Stimulated activated CD4-positive, alpha-beta T cell treated with anti-CD3 and anti-CD28 coated beads, Interleukin-15, amount 100 ng/mL, for 48 hours (primary cell): ENCODE measurements around the gene TMEM108.

Source experiments
- DNase-seq, 2 donors: peaks; one replicate each; pipeline ENCODE4 v3.0.0-alpha.2; 2020; ENCODE audit warnings: low read depth in 2 of 2

The TMEM108 gene

DNA sequence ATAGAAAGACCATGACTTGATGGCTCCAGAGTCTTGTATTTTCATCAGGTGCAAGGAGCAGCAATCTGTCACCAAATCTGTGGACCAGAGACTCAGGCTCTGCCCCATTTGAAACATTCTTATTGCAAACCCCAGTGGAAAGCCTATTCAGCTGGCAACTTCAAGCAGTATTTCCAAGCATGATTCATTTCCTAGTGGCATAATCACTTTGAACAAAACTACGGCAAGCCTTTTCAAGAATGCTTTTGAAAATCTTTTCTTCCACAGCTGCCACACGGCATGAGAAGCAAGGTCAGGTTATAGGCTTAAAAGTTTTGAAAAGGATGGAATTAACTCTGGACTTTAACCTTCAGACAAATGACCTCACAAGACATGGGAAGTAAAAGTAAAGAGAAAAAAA lies 239.6 kb downstream of the TMEM108 start:
- no peak for DNase-seq

DNA sequence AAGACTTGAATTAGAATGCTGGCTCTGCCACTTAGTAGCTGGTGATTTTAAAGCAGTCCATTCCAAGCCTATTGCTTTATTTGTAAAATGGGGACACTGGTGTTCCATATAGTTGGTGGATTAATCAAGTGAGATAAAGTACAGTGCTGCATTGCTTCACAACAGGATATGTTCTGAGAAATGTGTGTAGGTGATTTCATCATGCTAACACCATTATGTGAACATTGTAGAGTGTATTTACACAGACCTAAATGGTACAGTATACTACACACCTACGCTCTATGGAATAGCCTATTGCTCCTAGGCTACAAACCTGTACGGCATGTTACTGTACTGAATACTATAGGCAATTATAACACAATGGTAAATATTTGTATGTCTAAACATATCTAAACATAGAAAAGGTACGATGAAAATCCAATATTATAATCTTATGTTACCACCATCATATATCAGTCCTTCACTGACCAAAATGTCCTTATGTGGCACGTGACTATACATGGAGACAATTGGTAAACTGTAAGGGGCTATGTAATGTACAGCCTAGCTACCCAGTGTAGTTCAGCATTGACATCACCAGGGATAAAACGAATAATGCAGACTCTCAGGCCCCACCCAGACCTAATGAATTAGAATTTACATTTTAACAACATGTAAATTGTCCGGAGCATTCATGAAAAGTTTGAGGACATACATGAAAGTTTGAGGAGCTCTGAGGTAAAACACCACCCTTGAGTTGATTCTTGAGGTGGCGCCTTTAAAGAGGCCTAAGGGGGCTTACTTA lies 240.3 kb downstream of the TMEM108 start:
- DNase-seq: no peak

DNA sequence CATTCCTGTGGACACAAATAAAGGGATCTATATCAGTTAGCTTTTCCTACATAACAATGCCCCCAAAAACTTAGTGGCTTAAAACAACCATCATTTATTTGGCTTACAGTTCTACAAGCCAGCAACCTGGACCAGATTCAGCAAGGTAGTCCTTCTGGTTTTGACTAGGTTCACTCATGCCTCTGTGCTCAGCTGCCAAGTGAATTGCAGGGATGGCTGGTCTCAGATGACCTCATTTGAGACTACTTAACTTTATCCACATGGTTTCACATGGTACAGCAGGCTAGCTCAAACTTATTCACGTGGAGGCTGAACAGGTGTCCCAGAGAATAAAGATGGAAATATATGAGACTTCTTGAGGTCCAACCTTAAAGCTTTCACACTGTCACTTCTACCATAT lies 242.4 kb downstream of the TMEM108 start:
- DNase-seq: no peak

DNA sequence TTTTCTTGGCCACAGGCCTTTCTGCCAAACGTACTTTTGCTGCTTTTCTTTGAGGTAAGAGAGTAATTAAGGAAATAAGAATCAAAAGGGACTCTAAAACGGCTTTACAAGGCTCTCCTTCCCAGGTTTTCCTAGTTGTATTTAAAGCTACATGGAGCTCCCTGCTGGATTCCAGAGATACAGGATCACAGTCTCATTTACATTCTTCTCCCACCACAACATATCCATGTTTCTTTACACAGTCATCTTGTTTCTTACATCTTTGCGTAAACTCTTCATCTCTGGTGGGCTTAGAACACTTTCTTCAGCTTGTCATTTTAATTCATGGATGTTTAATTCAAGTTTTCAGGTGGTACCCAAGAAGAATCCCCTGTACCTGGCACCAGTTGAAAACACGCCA lies 244.0 kb downstream of the TMEM108 start:
- no peak for DNase-seq

DNA sequence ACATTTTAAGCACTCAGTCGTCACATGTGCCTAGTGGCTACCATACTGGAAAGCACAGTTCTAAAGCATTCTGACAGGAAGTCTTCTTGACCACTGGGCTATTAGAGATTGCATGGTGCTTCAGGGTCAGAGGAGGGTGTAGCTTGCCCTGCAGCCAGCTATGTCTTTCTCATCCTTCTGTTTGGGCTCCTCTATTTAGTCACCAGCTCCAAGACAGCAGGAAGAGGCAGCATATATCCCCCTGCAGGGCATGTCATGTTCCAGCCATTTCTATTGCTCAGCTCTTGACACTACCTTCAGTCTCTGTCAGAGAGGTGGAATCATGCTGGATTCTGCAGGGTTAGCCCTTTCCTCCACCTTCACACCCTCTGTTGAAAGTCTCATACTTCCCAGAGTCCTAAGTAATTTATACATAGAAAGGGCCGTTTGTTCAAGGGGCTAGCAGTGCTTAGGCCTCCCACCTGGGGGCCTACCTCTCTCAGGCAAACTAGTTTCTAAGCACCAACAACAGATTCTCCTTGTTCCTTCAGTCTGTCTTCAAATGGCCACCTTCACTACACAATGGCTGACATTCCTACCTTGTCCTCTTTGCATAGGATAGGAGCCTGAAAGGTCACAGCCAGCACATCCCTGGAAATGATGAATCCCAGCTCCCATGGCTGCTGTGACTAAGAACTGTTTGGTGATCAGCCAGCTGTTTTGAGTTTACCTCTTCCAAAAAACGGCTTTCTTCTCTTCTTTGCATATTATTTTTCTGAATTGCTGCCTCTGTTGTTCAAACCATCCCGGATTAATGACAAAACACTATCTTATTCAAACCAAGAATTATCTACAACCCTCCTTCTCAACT lies 246.0 kb downstream of the TMEM108 start:
- no peak for DNase-seq

DNA sequence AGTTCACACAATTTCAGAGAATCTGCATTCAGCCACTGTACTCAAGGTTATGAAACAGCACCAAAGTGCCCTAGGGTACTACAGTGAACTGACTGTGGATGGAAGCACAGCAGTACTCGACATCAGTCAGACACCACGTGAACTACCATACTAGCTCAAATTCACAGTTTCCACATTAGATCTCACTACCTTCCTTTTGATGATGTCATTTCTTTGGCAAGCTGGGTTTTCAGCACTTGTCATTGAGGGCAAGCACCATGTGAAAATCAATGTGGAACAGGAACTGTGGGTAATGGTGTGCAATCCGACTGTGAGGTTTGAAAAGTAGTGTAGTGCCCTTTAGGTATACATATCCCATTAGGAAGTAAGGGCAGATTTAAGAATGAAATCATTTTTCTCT lies 251.1 kb downstream of the TMEM108 start:
- DNase-seq: no peak

DNA sequence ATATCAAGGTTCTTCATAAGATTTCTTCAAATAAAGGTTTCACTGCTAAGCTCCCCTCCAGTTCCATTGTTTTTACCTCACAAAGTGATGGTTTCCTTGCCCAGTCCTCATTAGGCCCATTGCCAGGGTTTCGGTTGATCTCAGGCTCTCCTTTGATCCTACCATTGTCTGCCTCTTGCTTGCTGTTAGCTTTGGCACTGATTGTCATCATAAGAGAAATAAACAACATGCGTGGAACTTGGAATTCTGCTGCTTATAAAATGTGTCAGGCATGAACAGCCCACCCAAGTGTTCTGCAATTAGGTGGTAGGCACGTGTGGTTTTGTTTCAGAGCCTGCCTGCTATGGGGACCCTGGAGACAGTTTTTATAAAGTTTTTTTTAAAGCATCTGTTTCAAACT lies 254.1 kb downstream of the TMEM108 start:
- DNase-seq: no peak

DNA sequence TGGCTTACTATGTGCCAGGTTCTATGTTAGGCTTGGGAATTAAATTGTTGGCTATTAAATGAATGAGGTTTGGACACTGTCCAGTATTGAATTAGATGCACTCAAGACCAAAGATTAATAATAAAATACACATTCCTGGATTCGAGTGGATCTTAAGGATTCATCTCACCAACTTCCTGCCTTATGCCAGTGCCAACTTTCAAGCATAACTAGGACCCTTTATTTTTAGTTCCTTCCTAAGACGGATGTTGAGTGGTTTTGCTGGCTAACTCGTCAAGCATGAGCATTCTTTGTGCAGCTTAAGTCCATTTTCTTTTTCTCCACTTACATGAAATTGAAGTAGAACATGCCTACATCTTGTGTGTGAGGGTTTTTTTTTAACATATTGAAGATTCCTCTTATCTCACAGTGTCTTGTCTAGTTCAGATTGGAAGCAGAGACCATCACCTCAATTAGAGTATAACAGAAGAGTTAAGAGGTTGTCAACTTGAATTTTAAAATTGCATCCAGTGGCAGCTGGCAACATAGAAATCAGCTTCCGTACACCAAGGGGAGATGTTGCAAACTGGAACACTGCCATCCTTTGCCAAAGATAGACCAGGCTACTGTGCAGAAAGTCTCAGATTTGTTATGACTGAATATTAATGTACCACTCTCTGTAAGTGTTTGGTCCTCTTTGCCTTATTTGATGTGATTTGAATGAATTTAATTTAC lies 255.4 kb downstream of the TMEM108 start:
- DNase-seq: no peak

DNA sequence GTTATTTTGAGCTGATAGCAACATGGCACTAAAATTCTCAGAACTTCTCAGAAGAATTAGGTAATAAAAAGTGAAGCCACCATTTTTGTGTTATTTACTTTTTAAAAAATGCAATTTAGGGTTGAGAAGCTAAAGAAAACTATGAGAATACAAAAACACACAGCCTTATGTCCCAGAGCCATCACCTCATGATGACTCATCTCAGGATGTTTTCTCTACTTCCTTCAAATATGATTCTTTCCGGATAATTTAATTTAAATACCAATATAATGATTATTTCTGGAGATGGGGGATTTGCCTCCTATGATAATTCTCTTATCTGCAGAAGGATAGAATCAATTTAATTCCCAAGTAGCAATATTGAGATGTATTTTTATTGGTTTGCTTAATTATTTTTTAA lies 256.1 kb downstream of the TMEM108 start:
- no peak for DNase-seq

DNA sequence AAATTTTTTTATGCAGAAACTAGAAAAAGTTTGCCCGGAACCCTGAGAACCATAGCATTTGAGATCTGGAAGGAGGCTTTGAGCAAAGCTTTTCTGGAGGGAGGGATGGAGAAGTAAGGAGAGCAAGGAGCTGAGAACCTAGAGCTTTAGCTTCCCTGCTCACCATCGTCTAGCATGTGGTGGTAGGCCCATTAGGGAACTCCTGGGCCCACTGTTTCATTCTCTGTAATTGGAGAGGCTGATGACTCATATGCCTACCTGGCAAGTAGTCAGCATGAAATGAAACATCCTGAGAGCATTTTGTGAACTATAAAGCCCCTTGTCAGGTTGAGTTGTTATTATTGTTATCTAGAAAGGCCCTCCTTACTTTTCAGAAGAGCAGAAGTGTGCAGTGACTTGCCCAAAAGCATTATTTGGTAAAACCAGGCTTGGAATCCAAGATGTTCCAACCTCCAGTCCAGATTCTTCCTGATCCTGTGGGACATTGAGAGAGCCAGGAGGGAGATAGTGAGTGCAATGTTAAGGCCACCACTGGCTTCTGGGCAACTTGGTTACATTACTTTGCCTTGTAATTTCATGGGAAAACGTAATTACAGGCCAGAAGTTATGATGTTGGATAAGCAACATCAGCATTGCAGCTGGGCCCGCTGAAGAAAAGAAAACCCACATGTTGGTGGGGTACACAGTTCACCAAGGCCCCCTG lies 257.2 kb downstream of the TMEM108 start:
- DNase-seq: no peak

DNA sequence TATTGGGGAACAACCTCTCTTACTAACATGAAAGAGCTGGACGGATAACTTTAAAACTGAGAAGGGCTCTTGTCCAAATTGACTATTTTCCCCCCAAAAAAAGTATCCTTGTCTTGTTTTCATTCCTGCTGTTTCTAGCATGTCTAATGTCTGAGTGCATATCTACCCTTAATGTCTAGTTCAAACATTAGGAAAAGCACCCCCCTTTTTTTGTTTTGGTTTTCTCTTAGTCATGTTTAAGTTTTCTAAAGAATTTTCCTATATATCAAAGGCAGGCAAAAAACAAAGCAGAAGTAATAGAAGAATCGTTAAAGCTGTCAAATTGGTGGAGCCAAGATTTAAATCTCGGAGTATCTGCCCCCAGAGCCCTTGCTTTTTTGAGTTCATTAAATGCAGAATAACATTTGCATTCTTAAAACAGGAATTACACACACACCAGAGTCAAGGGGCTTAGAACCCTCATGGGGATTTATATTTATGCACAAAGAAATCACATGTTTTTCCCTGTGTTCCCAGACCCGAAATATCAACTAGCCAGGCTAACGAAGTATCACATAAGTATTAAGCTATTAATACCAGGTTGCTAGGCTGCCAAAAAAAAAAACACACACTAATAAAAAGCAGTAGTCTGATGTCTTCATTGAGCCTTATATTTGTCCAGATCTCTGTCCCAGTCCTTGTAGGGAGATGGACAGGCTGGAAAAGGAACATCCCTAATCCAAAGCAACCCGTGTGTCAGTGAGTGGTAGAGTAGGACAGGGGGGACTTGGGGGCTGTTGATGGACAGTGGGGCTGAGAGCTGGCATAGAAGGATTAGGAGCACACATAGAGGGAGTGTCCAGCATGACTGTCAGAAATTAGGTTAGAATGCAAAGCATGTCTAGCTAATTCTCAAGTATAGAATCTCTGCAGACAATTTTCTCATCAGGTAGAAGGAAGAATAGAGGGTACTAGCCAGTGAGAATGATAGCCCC lies 258.0 kb downstream of the TMEM108 start:
- DNase-seq: no peak

DNA sequence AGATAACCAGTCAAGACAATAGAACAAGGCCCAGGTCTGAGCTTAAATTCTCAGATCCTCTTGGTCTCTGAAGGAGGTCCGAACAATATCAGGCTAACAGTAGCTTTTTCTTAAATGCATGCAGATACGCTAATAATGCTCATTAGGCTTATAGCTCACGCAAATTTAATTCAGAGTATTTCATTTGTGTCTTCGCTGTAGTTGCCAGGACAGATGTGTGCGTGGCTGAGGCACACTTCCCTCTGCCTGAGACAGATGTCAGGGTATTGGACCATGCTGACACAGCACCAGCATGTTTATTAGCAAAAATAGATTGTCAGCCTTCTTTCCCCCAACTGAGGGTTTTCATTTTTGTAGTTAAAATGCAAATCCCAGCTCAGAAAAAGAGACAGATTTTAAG lies 258.8 kb downstream of the TMEM108 start:
- no peak for DNase-seq

DNA sequence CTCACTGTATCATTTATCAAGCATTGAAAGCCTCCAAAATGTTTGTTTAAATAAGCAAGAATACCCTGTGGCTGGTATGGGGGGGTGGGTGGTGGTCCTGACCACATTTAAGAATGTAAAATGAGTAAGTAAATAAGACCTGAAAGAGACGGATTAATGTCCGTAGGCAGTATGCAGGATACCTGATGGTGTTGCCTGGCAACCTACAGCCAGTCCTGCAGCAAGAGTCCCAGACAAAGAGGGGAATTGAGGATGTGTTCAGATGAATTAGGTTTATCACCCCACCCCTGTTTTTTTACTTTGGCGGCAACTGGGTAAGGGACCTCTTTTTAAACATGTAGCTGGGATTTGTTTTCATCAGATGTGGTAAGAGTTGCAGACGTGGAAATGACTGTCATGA lies 261.9 kb downstream of the TMEM108 start:
- DNase-seq: no peak

DNA sequence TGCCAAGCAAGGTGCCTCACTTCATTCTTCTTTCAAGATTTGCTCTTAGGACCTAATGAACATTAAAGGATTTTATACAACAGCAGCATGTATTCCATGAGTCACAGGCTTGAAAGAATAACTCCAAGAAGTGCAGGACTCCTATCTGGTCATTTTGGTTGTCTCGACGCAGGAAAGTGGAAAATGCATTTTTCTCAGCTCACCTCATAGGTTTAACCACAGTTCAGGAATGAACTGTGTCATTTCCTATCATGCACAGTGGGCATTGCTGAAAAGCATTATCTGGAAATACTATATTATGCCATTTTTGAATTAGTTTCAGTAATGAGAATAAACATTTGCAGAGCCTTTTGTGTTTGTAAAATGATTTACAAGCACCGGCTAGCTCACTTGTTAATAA lies 263.0 kb downstream of the TMEM108 start:
- no peak for DNase-seq

DNA sequence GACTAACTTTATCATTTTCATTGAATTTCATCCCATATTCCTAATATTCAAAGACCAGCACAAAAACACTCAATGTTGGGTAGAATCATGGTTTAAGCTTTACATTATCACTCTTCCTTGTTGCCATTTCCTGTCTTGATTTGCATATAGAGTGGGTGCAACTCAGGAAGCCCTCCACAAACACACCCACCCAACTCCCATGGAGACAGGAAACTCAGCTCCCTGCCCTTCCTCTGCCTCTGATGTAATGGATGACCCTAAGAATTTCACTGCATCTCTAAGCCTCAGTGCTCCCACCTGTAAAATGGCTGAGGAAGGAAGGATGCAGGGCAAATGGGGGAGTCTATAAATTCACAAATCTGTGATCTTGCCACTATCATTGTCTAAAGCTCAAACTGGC lies 263.5 kb downstream of the TMEM108 start:
- DNase-seq: no peak

DNA sequence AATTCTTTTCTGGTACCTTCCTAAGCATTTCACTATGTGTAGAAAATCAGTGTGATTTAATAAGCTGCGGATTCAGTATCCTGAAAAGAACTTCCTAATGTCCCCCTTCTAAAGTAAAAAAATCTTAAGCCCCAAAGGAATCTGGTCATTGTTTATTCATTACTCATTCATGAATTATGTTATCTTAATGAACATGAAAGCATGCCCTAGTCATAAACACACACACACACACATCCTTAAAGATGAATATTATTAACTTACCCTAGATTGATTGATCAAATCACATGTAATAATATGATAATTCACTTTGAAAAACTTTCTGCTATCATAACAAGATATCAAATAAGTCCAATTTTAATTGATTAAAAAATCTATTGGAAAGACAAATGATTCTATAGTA lies 265.2 kb downstream of the TMEM108 start:
- DNase-seq: no peak

DNA sequence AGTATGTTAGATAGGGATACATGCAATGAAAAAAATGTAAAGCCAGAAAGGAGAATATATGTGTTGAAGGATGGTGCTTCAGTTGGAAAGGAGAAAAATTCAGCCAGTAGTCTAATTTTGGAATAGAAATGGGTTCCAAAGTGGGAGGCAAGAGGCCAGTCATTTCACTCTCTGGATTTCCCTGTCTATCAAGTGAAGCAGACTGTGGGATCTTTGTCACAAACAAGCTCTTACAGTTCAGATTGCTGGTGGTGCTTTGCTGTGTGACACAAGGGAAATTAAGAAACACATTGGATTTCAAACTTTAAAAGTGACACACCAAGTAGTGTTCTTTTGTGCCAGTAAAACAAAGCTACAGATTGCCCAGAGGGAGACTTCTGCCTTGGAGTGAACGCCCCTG lies 279.7 kb downstream of the TMEM108 start:
- DNase-seq: no peak

DNA sequence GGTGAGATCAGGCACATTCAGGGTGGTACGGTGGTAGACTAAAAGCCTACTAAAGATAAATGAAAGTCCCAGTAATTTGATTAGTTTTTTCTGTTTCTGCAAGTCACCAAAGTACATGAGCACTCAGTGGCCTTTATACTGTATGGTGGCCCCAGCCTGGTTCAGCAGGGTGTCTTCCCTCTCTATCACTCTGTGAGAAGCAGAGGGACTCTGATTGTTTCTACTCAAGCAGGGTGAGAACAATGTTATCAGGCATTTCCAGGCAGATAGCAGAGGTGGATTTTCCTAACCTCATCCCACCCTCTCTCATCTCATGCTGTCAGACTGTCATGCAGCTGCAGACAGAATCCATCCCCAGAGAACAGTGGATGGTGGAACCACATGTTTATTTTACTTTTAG lies 290.2 kb downstream of the TMEM108 start:
- no peak for DNase-seq

DNA sequence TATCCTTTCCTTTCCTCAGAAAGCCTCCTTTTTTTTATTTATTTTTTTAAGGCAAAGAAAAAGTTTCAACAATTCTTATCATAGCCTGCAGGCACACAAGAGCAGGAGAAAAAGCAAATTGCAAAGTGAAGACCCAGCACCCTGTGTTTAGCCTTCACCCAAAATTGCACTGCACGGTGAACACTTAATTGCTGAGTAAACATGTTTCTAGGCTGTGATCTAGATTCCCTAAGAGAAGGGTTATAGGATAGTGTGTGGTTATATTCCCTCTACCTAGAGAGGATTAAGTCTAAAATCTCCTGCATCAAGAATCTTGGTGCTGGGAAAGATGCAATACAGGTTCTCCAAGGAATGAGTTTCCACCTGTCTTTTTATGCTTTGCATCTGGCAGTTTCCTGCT lies 291.4 kb downstream of the TMEM108 start:
- no peak for DNase-seq

DNA sequence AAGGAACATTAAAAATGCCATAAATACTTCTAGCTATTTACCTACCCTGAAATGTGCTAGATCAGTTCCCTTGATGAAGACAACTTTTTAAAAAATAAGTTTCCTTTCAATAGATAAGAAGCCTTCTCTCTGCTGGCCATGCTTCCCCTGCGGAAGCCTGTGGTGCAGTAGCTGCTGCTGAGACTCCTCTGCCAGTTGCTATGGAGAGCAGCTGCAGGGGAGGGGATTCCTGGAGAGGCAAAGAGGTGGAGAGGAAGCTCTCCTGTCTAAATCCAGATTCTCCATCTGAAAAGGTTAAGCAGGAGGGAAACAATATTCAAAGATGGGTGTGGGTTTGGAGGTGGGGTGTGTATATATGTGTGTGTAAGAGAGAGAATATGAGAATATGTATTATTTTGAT lies 291.9 kb downstream of the TMEM108 start:
- no peak for DNase-seq

DNA sequence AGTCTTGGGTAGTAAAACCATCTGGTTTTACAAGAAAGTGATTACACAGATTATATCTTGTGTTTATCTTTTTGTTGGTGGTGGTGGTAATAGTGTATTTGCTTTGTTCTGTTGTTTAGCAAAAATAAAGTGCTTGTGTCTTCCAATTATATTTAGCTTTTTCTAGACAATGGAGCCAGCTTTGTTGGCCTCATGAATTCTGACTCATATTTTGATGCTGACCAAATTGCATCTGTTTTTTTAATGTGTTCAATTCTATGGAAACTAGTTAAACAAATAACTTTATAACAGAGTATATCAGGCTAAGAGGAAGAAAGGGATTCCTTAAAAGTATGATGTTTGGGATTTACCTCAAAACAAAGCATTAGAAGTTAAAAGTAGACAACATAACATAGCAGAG lies 292.3 kb downstream of the TMEM108 start:
- DNase-seq: no peak
